HFFc6 (cell line): Measurements from ENCODE around the gene CAMK2G. TPM values are rescaled to one million over a fixed set of nuclear protein-coding genes. Genes with fewer than 3 reads are reported as not detected.

Experiments
- DNase-seq: peaks from one replicate; pipeline ENCODE4 v3.0.0-alpha.2; 2018
- H3K27ac Mint-ChIP-seq: 2 replicates; pipeline ENCODE4 v1.8.0; 2020; ENCODE audit warnings: mild to moderate bottlenecking, mixed read lengths
- H3K27me3 Mint-ChIP-seq: 2 replicates; pipeline ENCODE4 v1.8.0; 2021; ENCODE audit warnings: mild to moderate bottlenecking, moderate library complexity, mixed read lengths; ENCODE audit not compliant: insufficient read depth
- H3K36me3 Mint-ChIP-seq: 2 replicates; pipeline ENCODE4 v1.8.0; 2021; ENCODE audit warnings: low read depth, mixed read lengths
- H3K4me1 Mint-ChIP-seq: 2 replicates; pipeline ENCODE4 v1.8.0; 2020; ENCODE audit warnings: low read depth, mixed read lengths
- H3K4me3 Mint-ChIP-seq: 2 replicates; pipeline ENCODE4 v1.8.0; 2020; ENCODE audit warnings: mild to moderate bottlenecking, moderate library complexity, mixed read lengths
- H3K9me3 Mint-ChIP-seq: 2 replicates; pipeline ENCODE4 v1.8.0; 2020; ENCODE audit warnings: mild to moderate bottlenecking, mixed read lengths
- total RNA-seq, 6 experiments: library from RNA; stranded (reverse); fragmentation: NEBNext Ultra II Directional; extraction: Animal tissue kit (Norgen Biotek cat#: 25700); gene quantifications; 2 replicates in 1 of 6; 3 replicates in 5 of 6; pipeline ENCODE4 v1.2.3, GENCODE V29; 2021
- TF ChIP-seq, protein P1 (sequence below): fragments of 200-600 bp; sonication (generic); IDR thresholded peaks from 2 replicates; pipeline ENCODE4 v1.5.0; 2021; ENCODE audit warnings: antibody characterized with exemption, mild to moderate bottlenecking

Gene CAMK2G
- total RNA-seq, 6 experiments from 2014 or later = 24.6 to 33.1 (median 28.1) TPM

DNA sequence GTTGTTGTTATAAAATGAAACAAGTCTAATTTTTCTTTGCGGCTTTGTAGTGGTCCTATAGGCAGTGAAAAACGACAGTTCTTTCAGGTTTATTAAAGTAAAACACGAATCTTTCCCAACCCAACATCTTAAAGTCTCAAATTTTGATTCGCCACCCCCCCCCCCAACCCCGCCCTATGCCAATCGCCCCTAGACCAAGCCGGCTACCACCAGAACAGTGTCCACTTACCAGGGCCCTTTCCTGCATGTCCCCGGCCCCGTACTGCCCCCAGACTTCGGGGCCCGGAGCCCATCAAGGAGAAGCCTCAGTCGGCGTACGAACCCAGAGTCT lies 92.8 kb downstream of the CAMK2G start:
- Mint-ChIP-seq H3K27me3 (peaks cover 4% of the 10 kb centered on the region; the same call in 1 of the 2 replicates), H3K27ac (peak overlapping the region; percentile 94), H3K36me3 (peaks cover 17% of the 10 kb centered on the region)

DNA sequence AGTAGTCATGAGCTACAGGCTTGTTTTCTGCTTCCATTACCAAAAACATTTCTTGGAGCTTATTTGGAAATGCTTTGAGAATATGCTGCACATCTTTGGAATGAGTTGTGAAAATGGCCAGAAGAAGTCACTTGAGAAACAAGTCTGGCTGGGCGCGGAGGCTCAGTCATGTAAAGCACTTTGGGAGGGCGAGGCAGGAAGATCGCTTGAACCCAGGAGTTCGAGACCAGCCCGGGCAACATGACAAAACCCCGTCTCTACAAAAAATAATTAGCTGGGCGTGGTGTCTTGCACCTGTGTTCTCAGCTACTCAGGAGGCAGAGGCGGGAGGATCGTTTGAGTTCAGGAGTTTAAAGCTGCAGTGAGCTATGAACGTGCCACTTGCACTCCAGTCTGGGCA lies 93.4 kb downstream of the CAMK2G start:
- H3K27ac Mint-ChIP-seq = peak overlapping the region; percentile 94
- H3K4me3 Mint-ChIP-seq = peak overlapping the region; percentile 96
- peaks cover 35% of the 10 kb centered on the region for H3K4me1 Mint-ChIP-seq
- no peaks in the 10 kb centered on the region for H3K9me3 Mint-ChIP-seq
- peaks cover 4% of the 10 kb centered on the region; the same call in 1 of the 2 replicates for H3K27me3 Mint-ChIP-seq
- H3K36me3 Mint-ChIP-seq = peaks cover 12% of the 10 kb centered on the region
- no peak for DNase-seq
- TF ChIP-seq, protein P1, sequence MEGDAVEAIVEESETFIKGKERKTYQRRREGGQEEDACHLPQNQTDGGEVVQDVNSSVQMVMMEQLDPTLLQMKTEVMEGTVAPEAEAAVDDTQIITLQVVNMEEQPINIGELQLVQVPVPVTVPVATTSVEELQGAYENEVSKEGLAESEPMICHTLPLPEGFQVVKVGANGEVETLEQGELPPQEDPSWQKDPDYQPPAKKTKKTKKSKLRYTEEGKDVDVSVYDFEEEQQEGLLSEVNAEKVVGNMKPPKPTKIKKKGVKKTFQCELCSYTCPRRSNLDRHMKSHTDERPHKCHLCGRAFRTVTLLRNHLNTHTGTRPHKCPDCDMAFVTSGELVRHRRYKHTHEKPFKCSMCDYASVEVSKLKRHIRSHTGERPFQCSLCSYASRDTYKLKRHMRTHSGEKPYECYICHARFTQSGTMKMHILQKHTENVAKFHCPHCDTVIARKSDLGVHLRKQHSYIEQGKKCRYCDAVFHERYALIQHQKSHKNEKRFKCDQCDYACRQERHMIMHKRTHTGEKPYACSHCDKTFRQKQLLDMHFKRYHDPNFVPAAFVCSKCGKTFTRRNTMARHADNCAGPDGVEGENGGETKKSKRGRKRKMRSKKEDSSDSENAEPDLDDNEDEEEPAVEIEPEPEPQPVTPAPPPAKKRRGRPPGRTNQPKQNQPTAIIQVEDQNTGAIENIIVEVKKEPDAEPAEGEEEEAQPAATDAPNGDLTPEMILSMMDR = no peak

More for the DNA sequence above, 92.8 kb downstream of the CAMK2G start:
- DNase-seq = no peak
- H3K4me3 Mint-ChIP-seq = peak overlapping the region; percentile 96
- TF ChIP-seq, protein P1 = no peak
- H3K9me3 Mint-ChIP-seq = no peaks in the 10 kb centered on the region
- peaks cover 40% of the 10 kb centered on the region for H3K4me1 Mint-ChIP-seq

DNA sequence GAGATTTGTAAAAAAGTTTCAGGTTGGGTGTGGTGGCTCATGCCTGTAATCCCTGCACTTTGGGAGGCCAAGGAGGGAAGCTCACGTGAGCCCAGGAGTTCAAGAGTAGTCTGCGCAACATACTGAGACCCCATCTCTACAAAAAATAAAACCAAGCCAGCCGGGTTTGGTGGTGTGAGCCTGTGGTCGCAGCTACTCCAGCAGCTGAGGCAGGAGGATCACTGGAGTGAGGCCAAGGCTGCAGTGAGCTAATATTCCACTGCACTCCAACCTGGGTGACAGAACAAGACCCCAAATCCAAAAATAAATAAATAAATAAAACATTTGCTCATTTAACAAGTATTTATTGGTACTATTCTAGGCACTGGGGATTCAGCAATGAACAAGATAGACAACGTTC lies 94.1 kb downstream of the CAMK2G start:
- Mint-ChIP-seq H3K4me1 (peaks cover 41% of the 10 kb centered on the region), H3K36me3 (peaks cover 11% of the 10 kb centered on the region), H3K4me3 (peak overlapping the region; percentile 96), H3K9me3 (no peaks in the 10 kb centered on the region), H3K27ac (peak overlapping the region; percentile 94), H3K27me3 (peaks cover 4% of the 10 kb centered on the region; the same call in 1 of the 2 replicates)
- TF ChIP-seq, protein P1 = no peak
- no peak for DNase-seq

DNA sequence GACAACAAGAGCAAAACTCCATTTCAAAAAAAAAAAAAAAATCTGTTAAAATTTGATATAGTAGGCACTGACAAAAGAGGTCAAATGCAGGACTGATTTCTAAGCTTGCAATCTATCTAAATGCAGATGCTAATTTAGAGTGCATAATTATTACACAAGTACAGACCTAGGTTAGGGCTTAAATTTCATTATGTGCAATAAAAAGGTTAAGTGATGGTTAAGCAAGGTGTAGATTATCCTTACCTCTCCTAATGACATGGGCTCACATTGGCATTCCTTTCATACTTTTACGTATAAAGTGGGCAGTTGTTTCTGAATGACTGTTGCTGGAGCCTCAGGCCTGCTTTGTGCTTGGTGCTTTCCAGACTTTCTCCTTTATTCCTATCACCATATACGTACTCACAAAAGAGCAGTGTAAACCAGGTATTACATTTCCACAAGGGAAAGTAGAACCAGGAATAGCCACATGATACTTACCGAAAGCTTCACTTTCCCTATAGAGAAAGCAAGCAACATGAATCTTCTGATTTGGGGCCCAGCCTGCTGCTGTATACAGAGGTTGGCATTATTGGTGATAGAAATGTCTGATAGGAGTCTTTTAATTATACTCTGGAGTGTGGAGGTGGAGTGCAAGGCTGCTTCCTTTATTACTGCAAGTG lies 94.7 kb downstream of the CAMK2G start:
- no peak overlapping the region for H3K27ac Mint-ChIP-seq
- TF ChIP-seq, protein P1 = no peak
- peaks cover 43% of the 10 kb centered on the region for H3K4me1 Mint-ChIP-seq
- H3K36me3 Mint-ChIP-seq = peaks cover 12% of the 10 kb centered on the region
- no peaks in the 10 kb centered on the region for H3K9me3 Mint-ChIP-seq
- no peak for DNase-seq
- peak overlapping the region; percentile 96 for H3K4me3 Mint-ChIP-seq
- peaks cover 4% of the 10 kb centered on the region for H3K27me3 Mint-ChIP-seq

DNA sequence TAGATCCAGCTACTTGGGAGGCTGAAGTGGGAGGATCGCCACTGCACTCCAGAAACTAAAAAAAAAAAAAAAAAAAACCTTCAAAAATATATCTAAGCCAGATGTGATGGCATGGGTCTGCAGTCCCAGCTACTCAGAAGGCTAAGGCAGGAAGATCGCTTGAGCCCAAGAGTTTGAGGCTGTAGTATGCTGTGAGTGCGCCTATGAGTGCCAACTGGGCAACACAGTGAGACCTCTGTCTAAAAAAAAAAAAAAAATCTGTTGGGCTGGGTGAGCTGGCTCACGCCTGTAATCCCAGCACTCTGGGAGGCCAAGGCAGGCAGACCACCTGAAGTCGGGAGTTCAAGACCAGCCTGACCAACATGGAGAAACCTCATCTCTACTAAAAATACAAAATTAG lies 95.3 kb downstream of the CAMK2G start:
- no peaks in the 10 kb centered on the region for H3K9me3 Mint-ChIP-seq
- H3K27ac Mint-ChIP-seq = no peak overlapping the region
- no peak overlapping the region for H3K4me3 Mint-ChIP-seq
- peaks cover 19% of the 10 kb centered on the region for H3K36me3 Mint-ChIP-seq
- peaks cover 4% of the 10 kb centered on the region for H3K27me3 Mint-ChIP-seq
- DNase-seq = no peak
- TF ChIP-seq, protein P1 = no peak
- peaks cover 47% of the 10 kb centered on the region for H3K4me1 Mint-ChIP-seq
